Stimulated activated naive CD4-positive, alpha-beta T cell treated with Interleukin-2 at 50 U/mL for 16 hours (primary cell): ENCODE data around the gene PPP6R1.
A peak's percentile ranks its signal among the peaks of the same experiment; 100 is the strongest.

Source experiments
- DNase-seq: peaks from one replicate; lab custom pipeline; 2025; lab: John Stamatoyannopoulos, UW

PPP6R1 gene

GRCh38 chr19:55258828-55259539 lies at the start of gene PPP6R1:
TSS of gene PPP6R1 (minus strand) at chr19:55259017. CDS start at chr19:55247103, 11,914 bp downstream.
- DNase-seq: peak; percentile 96

- DNase-seq: no peak
Measured at GRCh38 chr19:55308281-55308680, 49.5 kb upstream of the PPP6R1 start.

- no peak for DNase-seq
Measured at GRCh38 chr19:55306712-55307111, 47.9 kb upstream of the PPP6R1 start.

- DNase-seq: no peak
Measured at GRCh38 chr19:55305983-55306562, 47.3 kb upstream of the PPP6R1 start.

GRCh38 chr19:55305491-55305890 lies 46.7 kb upstream of the PPP6R1 start:
- DNase-seq: peak; percentile 18

- DNase-seq: no peak
Measured at GRCh38 chr19:55304980-55305379, 46.2 kb upstream of the PPP6R1 start.

- peak; percentile 11 for DNase-seq
Measured at GRCh38 chr19:55304279-55304978, 45.6 kb upstream of the PPP6R1 start.

- DNase-seq: no peak
Measured at GRCh38 chr19:55303477-55303876, 44.7 kb upstream of the PPP6R1 start.

- DNase-seq: no peak
Measured at GRCh38 chr19:55302318-55302703, 43.5 kb upstream of the PPP6R1 start.

- DNase-seq: peak; percentile 89
Measured at GRCh38 chr19:55301459-55302317, 42.9 kb upstream of the PPP6R1 start.

GRCh38 chr19:55300886-55301458 lies 42.2 kb upstream of the PPP6R1 start:
- DNase-seq: no peak

- DNase-seq: no peak
Measured at GRCh38 chr19:55299991-55300390, 41.2 kb upstream of the PPP6R1 start.

GRCh38 chr19:55297267-55297666 lies 38.5 kb upstream of the PPP6R1 start:
- DNase-seq: no peak

GRCh38 chr19:55289117-55289796 lies 30.4 kb upstream of the PPP6R1 start:
- no peak for DNase-seq

- DNase-seq: no peak
Measured at GRCh38 chr19:55287361-55288079, 28.7 kb upstream of the PPP6R1 start.

- DNase-seq: no peak
Measured at GRCh38 chr19:55285229-55285890, 26.5 kb upstream of the PPP6R1 start.

- DNase-seq: no peak
Measured at GRCh38 chr19:55284405-55285058, 25.7 kb upstream of the PPP6R1 start.

GRCh38 chr19:55283548-55284377 lies 24.9 kb upstream of the PPP6R1 start, which contains the start of gene BRSK1:
TSS of gene BRSK1 (plus strand) at chr19:55283997. CDS start at chr19:55284443, 446 bp downstream.
- peak; percentile 46 for DNase-seq
